RPMI7951 (cell line): ENCODE data around the gene SYNE3. TPM values are rescaled to one million over a fixed set of nuclear protein-coding genes. Genes with fewer than 3 reads are reported as not detected.

ENCODE experiments used
- DNase-seq: peaks from one replicate; pipeline ENCODE4 v3.0.0-alpha.2; 2012; ENCODE audit warnings: low read depth
- total RNA-seq: library from RNA; depleted of rRNA; stranded (reverse); fragments of >200 nt; shearing (Covaris generic); gene quantifications from 2 replicates; pipeline ENCODE4 v1.2.3, GENCODE V29; 2014; rRNA removed

The SYNE3 gene
- total RNA-seq, 1 experiment from 2014 or later, result 6.0 TPM

DNA sequence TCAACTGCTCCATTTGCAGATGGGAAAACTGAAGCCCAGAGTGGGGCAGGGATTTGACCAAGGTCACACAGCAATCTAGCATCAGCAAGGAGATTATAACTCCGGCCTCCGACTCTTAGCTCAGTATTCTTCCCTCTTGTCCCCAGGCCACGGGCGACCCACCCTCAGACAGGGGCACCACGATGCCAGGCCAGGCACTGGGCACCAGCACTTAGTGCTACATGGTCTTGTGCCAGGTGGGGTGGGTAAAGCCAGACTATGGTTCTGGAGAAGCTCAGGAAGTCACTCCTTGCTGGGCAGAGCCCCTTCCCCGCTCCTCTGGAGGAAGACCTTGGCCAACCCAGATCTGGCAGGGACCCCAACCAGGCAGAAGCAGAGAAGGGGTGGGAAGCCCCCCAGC, 41.5 kb downstream of the SYNE3 start:
- no peak for DNase-seq

DNA sequence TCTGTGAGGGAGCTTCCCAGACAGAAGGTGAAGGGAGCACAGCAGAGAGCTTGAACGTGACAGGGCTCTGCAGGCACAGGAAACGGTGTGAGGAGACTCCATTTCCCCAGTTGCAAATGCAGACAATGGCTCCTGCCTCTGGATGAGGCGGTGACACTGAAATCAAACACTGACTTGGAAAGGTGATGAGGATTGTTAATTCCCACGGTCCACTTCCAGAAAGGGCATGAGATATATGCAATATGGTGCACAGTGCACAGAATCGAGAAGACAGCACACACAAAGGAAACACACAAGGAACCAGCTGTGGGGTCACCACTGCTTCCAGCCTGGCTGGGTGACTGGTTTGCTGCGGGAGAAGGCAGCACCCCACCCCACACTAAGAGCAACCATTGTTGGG, 42.0 kb downstream of the SYNE3 start:
- DNase-seq, result no peak

DNA sequence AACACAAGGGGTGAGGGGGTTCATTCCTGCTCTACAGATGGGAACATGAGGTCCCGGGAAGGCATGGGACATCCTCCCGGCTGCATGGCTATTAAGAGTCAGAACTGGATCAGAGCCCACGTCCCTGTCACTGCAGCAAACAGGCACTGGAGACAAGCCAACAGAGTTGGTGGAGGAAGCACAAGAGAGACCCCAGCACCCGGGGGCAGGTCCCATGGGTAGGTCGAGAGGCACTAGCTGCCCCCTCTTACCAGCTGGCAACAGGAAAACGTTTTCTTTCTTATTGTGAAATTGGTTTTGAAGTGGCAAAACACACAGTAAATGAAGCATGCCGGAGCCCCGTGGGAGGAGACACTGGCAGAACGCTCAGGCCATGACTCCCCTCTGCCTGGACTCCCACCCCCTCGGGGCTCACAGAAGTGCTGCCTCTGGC, 43.6 kb downstream of the SYNE3 start:
- no peak for DNase-seq

DNA sequence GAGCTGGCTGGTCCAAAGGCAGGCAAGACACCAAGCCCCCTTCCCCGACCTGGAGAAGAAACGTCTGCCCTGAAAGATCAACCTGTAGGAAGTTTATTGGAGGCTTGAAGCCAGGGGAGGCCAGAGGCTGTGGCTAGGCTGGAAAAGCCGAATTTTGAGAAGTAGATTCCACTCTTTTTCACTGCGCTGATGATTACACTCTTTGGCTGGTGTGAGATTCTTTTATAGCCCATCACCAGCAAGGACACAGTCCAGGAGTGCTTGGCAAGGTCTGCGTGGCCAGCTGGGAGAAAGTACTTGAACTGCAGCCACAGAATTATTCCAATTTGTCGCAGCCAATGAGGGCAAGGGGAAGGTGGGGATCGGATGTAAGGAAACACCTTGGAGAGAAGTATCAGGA, 45.0 kb downstream of the SYNE3 start:
- DNase-seq, result no peak

DNA sequence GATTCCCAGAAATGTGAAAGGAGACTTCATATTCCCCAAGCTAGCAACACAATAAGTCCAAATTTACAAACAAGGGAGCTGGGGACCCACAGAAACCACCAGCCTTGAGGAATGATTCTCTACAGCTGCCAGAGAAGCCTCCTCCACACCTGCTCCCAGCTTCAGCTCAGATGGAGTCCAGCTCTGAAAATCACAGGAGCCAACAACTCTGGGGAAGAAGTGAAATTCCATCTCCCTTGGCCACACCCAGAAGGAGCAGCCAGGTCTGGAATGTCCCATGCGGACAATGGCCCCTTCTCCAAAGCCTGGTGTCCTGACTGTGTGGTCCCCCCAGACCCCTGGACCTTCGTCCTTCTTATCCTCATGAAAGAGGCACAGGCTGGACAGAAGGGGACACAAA, 45.4 kb downstream of the SYNE3 start:
- no peak for DNase-seq

DNA sequence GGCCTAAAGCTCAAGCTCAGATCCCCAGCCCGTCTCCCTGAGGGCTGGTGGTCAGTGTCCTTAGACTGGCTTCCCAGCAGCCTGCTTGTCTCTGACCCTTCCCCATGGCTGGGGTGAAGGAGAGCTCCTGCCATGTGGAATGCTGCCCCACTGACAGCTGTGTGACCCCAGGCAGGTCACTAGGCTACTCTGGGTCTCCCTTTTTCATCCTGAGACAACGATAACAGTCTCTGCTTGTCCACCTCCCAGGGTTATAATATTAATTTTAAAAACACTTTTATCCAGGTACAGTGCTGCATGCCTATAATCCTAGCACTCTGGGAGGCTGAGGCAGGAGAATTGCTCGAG, 47.3 kb downstream of the SYNE3 start:
- no peak for DNase-seq

DNA sequence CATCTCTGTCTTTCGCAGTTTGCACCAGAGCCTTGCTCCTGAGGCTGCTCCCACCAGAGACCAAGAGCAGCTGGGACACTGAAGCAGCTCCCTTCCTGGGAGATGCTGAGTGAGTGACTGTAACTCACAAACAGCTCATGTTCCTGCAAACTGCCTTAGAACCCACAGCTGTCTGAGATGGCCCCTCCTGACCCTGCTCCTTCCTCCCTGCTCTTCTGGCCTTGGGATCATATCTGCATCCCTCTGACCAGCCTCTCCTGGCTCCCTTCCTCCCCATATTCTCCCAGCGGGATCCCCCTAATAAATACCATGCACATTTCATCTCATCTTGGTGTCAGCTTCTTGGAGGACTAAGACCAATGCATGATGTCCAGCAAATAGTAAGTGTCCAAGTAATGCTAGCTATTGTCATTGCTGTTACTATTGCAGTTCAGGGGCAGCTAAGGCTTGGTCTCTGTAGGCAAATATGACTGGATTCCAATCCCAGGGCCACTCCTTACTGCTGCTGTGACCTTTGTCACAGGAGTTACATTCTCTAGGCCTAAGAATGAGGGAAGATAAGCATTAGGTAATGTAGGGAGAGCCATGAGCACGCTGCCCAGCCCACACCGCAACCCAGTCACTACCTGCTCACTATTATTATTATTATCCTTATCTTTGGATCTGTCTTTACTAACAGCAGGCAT, 47.9 kb downstream of the SYNE3 start:
- DNase-seq, result no peak

DNA sequence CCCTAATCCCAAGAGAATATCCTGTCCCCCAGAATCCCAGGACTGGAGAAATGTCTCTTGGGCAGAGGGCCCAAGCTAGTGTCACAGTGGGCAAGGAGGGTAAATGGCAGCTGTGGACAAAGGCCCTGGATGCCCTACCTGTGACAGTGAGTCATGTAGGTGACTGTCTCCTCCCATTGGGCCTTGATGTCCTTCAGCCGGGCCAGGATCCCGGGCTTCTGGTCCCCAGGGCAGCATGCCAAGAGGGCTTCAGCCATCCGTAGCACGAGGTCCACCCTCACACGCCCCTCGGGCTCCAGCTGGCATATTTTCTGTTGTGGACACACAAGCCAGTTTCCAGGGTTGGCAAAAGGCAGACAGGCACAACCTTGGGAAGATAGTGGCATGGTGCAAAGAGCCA, 48.8 kb downstream of the SYNE3 start:
- DNase-seq, result no peak

DNA sequence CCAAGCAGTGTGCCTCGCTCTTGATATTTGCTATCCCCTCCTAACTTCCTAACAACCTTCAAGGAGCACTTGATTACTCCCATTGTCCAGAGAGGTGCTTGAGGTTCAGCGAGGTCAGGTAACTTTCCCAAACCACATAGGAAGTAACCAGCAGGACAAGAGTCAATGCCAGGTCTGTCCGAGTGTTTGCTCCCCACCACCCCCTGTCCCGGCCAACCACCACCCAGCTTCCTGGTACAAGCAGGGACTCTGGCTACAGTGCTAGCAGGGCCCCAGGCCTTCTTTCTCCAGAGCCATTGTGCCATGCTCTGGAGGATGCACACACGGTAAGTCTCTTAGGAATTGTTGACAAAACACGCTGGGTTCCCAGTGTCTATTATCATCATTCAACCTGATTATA, 49.2 kb downstream of the SYNE3 start:
- no peak for DNase-seq

Other genes with a start within 250 kb of the SYNE3 start
- gene CLMN, start 196.7 kb downstream of the SYNE3 start, total RNA-seq, result 0.59 and 0.72 TPM in 2 replicates
- 65.4 and 65.7 TPM in 2 replicates for gene GLRX5, start 18.4 kb upstream of the SYNE3 start, total RNA-seq
- not detected in 2 replicates for gene TCL1B, start 169.8 kb upstream of the SYNE3 start, total RNA-seq
- gene TCL1A, start 197.5 kb upstream of the SYNE3 start, total RNA-seq, result not detected in 2 replicates